Measurements from ENCODE around the gene PPP1R12C. TPM values are rescaled to one million over a fixed set of nuclear protein-coding genes. Genes with fewer than 3 reads are reported as not detected.

PPP1R12C gene
- total RNA-seq, 1 experiment from 2014 or later, result 79.9 TPM

DNA sequence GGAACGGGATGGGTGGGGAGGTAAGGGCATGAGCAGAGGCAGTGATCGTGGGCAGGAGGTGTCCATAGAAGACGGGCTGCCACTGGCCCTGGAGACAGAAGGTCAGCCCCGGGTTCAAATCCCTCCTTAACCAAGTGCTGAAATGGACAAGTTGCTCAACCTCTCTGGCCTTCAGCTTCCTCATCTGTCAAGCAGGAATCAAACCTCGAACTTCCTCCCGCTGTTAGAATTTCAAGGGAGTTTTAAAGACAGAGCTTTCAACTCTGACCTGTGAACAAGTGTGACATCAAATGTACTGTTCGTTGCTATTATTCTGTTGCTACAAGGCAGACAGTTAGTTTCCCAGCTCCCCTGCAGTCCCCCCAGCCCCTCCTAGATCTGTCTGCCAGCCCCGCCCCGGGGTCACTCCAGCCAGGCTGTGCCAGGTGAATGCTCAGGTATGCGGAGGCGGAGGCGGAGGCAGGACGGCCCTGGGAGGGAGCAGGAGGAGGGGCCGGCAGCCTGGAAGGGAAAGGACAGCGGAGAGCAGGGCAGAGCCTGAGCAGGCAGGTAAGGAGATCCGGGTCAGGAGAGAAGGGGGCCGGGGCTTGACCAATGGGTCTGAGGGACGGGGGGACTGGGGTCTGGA is 42.0 kb downstream of the PPP1R12C start, which contains the start of gene EPS8L1:
Gene EPS8L1, plus strand, starts transcription at position 499 of the 628 bp plus-strand sequence. CDS start 576 bp downstream, outside the sequence.
- no peak within 1 kb of the TSS for H4K8ac ChIP-seq (replicated peaks; ENCODE audit: insufficient read length, low read depth, low read length)

More for the DNA sequence above, 42.0 kb downstream of the PPP1R12C start, which contains the start of gene EPS8L1:
- H2BK12ac ChIP-seq (ENCODE audit: insufficient read length, low read depth, low read length), result no peak within 1 kb of the TSS
- no peak within 1 kb of the TSS for H3K23ac ChIP-seq (ENCODE audit: insufficient read length, low read depth, low read length)
- H2BK120ac ChIP-seq (ENCODE audit: low read depth, low read length, poor library complexity, severe bottlenecking), result no peak within 1 kb of the TSS
- no peak within 1 kb of the TSS for H3K14ac ChIP-seq (ENCODE audit: insufficient read depth, low read length)
- peaks cover 6% of the 10 kb centered on the region for H3K23me2 ChIP-seq (ENCODE audit: insufficient read length, low read depth, low read length, poor library complexity, severe bottlenecking)
- H2AFZ ChIP-seq (ENCODE audit: low read length), result no peak within 1 kb of the TSS
- peaks cover 17% of the 10 kb centered on the region; the same call in 1 of the 2 replicates for H3K27me3 ChIP-seq (ENCODE audit: insufficient read depth, low read length)
- H4K20me1 ChIP-seq (ENCODE audit: control insufficient read depth, insufficient read depth, insufficient read length), result no peaks in the 10 kb centered on the region
- no peak within 1 kb of the TSS for H4K5ac ChIP-seq (ENCODE audit: insufficient read length, low read depth, low read length)
- peak; percentile 94 for DNase-seq
- no peaks in the 10 kb centered on the region for H3K9me3 ChIP-seq (ENCODE audit: control insufficient read depth, low read depth, low read length)
- H3K9ac ChIP-seq (ENCODE audit: extremely low read depth, insufficient read length, low read length), result no peak within 1 kb of the TSS
- H3K4me1 ChIP-seq (ENCODE audit: insufficient read depth, low read length), result peaks cover 5% of the 10 kb centered on the region; the same call in 1 of the 2 replicates
- no peak within 1 kb of the TSS for H2AK5ac ChIP-seq (ENCODE audit: insufficient read length, low read length)
- Mint-ChIP-seq H3K4me3 (peak within 1 kb of the TSS; percentile 59 to 72), H3K4me1 (peaks cover 30 to 43% of the 10 kb centered on the region in 2 experiments), H3K9me3 (peaks cover 2 to 8% of the 10 kb centered on the region in 2 experiments; a peak in 3 of 5 replicates), H3K36me3 (ENCODE audit: insufficient read depth in 1 of 3, low read depth in 3 of 3) (no peaks in the 10 kb centered on the region; a peak in 2 of 7 replicates), H3K27ac (peak within 1 kb of the TSS in 1 of 3 experiments; percentile 47; a peak in 3 of 7 replicates), H3K27me3 (ENCODE audit: low read depth) (peaks cover 86% of the 10 kb centered on the region)
- WGBS (ENCODE audit: extremely low coverage, insufficient read length, low lambda C conversion rate), result no CpG with 5 or more reads among the region's 18 CpGs
- H2BK15ac ChIP-seq (ENCODE audit: low read depth, low read length), result no peak within 1 kb of the TSS
- TF ChIP-seq, protein P1, sequence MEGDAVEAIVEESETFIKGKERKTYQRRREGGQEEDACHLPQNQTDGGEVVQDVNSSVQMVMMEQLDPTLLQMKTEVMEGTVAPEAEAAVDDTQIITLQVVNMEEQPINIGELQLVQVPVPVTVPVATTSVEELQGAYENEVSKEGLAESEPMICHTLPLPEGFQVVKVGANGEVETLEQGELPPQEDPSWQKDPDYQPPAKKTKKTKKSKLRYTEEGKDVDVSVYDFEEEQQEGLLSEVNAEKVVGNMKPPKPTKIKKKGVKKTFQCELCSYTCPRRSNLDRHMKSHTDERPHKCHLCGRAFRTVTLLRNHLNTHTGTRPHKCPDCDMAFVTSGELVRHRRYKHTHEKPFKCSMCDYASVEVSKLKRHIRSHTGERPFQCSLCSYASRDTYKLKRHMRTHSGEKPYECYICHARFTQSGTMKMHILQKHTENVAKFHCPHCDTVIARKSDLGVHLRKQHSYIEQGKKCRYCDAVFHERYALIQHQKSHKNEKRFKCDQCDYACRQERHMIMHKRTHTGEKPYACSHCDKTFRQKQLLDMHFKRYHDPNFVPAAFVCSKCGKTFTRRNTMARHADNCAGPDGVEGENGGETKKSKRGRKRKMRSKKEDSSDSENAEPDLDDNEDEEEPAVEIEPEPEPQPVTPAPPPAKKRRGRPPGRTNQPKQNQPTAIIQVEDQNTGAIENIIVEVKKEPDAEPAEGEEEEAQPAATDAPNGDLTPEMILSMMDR (conservative IDR thresholded peaks at IDR 0.05), result no peak
- H2BK20ac ChIP-seq (ENCODE audit: low read depth, low read length, poor library complexity, severe bottlenecking), result no peak within 1 kb of the TSS
- H4K91ac ChIP-seq (ENCODE audit: insufficient read length, low read depth, low read length), result no peak within 1 kb of the TSS
- no peaks in the 10 kb centered on the region for H3K79me1 ChIP-seq (ENCODE audit: insufficient read depth, low read depth, low read length, poor library complexity, severe bottlenecking)
- peak within 1 kb of the TSS; percentile 15 for H3K4me2 ChIP-seq (ENCODE audit: insufficient read depth, insufficient read length, low read length)
- H3K18ac ChIP-seq (ENCODE audit: insufficient read length, low read depth, low read length), result no peak within 1 kb of the TSS
- no peak within 1 kb of the TSS for H3K56ac ChIP-seq (ENCODE audit: insufficient read length, low read depth, low read length)
- no peak within 1 kb of the TSS for H3K27ac ChIP-seq (ENCODE audit: insufficient read length, low read depth, low read length)
- no peaks in the 10 kb centered on the region for H3K79me2 ChIP-seq (ENCODE audit: insufficient read depth, low read length)
- no peak within 1 kb of the TSS for H3T11ph ChIP-seq (ENCODE audit: low read length)
- no peak within 1 kb of the TSS for H3K4ac ChIP-seq (ENCODE audit: low read depth, low read length)
- no peak within 1 kb of the TSS for H2BK5ac ChIP-seq (ENCODE audit: insufficient read length, low read length)

All from H9 (cell line).